Ovary (tissue), 9 donors: Measurements from ENCODE around the gene CALD1. TPM values are rescaled to one million over a fixed set of nuclear protein-coding genes. Genes with fewer than 3 reads are reported as not detected.
"Not testable (repeated sequence)": the region's sequence is repeated elsewhere in the genome, so short reads cannot be mapped to it uniquely, and the experiment has no call there.

Source experiments
- DNase-seq, 5 donors: peaks; one replicate each; pipeline ENCODE4 v3.0.0-alpha.2; 2019 to 2020
- H3K27ac ChIP-seq, 2 donors: fragments of 200-600 bp; one replicate each; pipeline versions ENCODE4 v1.5.1 to v1.8.0; 2019 to 2022
- H3K27me3 ChIP-seq: fragments of 200-600 bp; one replicate; pipeline ENCODE4 v1.8.0; 2022
- H3K36me3 ChIP-seq: fragments of 200-600 bp; sonication (generic); one replicate; pipeline ENCODE4 v1.5.1; 2019
- H3K4me1 ChIP-seq: one replicate; pipeline ENCODE4 v1.8.1; 2013; ENCODE audit warnings: mild to moderate bottlenecking, moderate library complexity; ENCODE audit not compliant: insufficient read depth
- H3K4me3 ChIP-seq: fragments of 200-600 bp; sonication (generic); one replicate; pipeline ENCODE4 v1.5.1; 2017
- H3K9me3 ChIP-seq, 2 donors: fragments of 200-600 bp in 1 of 2; sonication (generic) in 1 of 2; one replicate each; pipeline versions ENCODE4 v1.5.1 to v1.8.1; 2013 to 2019; ENCODE audit warnings: mild to moderate bottlenecking in 1 of 2, moderate library complexity in 1 of 2
- CTCF ChIP-seq, 3 donors: fragments of 450-650 bp in 2 of 3; fragments of 200-600 bp in 1 of 3; IDR thresholded peaks; one replicate each; pipeline versions ENCODE4 v1.5.1 to v1.8.0; 2016 to 2022; ENCODE audit warnings: antibody characterized with exemption in 3 of 3, mild to moderate bottlenecking in 1 of 3
- EP300 ChIP-seq: sonication (generic); formaldehyde crosslinking; IDR thresholded peaks from one replicate; pipeline ENCODE4 v1.6.1; 2017; ENCODE audit warnings: antibody characterized with exemption
- POLR2A ChIP-seq: fragments of 450-650 bp; IDR thresholded peaks from one replicate; pipeline ENCODE4 v1.6.1; 2017; ENCODE audit warnings: antibody characterized with exemption, mild to moderate bottlenecking, moderate library complexity
- WGBS, 3 donors: extraction: QIAGEN DNeasy Blood & Tissue Kit in 1 of 3; methylation state at CpG; one replicate each; pipeline versions ENCODE4 v1.1.5 to v1.1.7; 2013 to 2017; 5-methylcytosine and 5-hydroxymethylcytosine counted together
- intact Hi-C, 4 donors: fragments of 100-400 bp; cut with DNase I; formaldehyde crosslinking; loops; one replicate each; pipeline versions ENCODE4 v1.11.0 to v1.15.1; 2022 to 2023
- polyA plus RNA-seq, 2 donors: library from polyadenylated mRNA; stranded (reverse); fragments of 200-250 nt in 1 of 2; fragments of 350-450 nt in 1 of 2; fragmentation: Illumina TruSeq in 1 of 2; extraction: RNeasy Lipid Tissue Mini Kit (QIAGEN cat#74804) in 1 of 2; gene quantifications; one replicate each; pipeline ENCODE4 v1.2.3, GENCODE V29; 2013 to 2014
- total RNA-seq, 7 donors: library from RNA; depleted of rRNA in 2 of 7; stranded (reverse); fragments of >200 nt in 2 of 7; fragmentation: NEBNext Ultra II Directional in 3 of 7; extraction: Animal tissue kit (Norgen Biotek cat#: 25700) in 3 of 7; gene quantifications; one replicate each; pipeline versions ENCODE4 v1.1.0 to v1.2.4, GENCODE V29; 2016 to 2023
- donor health status: DM: no; HTN: no; CAD: no; lungs with moderate emphysema.
- donor health status: DM: no; HTN: no; CAD: no.
- donor health status: Bipolar disorder and iron deficiency.
- donor health status: DM: yes; HTN: yes; CAD: no.
- donor health status: DM: no; HTN: no; CAD: no.
- donor health status: DM: yes; HTN: yes; CAD: no.

Gene CALD1
- total and polyA plus RNA-seq, 9 donors, result 306 to 697 (median 463) TPM

- Histone ChIP-seq H3K9me3 (no peaks in the 10 kb centered on the region), H3K4me3 (no peak overlapping the region), H3K27ac (no peak overlapping the region), H3K36me3 (no peaks in the 10 kb centered on the region), H3K27me3 (no peaks in the 10 kb centered on the region), H3K4me1 (no peaks in the 10 kb centered on the region)
- TF ChIP-seq POLR2A (no peak), CTCF (IDR thresholded peaks at IDR 0.05) (no peak), EP300 (no peak)
- intact Hi-C loops, result no loop called here
- no peak for DNase-seq
Observed at GRCh38 chr7:134962270-134962780, 182.9 kb downstream of the CALD1 start.

GRCh38 chr7:134963036-134963435, 183.6 kb downstream of the CALD1 start:
- Histone ChIP-seq H3K4me1 (no peaks in the 10 kb centered on the region), H3K9me3 (no peaks in the 10 kb centered on the region), H3K4me3 (no peak overlapping the region), H3K27me3 (no peaks in the 10 kb centered on the region), H3K36me3 (no peaks in the 10 kb centered on the region), H3K27ac (no peak overlapping the region)
- DNase-seq, result no peak
- intact Hi-C loops, result no loop called here
- no peak for TF ChIP-seq EP300
- no peak for TF ChIP-seq POLR2A
- TF ChIP-seq CTCF (IDR thresholded peaks at IDR 0.05), result no peak
- 19 to 36% (median 20%) methylated on average over 4 of the region's 4 CpGs for WGBS, 3 donors

- Histone ChIP-seq H3K27ac (no peak overlapping the region), H3K27me3 (no peaks in the 10 kb centered on the region), H3K4me3 (no peak overlapping the region), H3K9me3 (no peaks in the 10 kb centered on the region), H3K4me1 (no peaks in the 10 kb centered on the region), H3K36me3 (no peaks in the 10 kb centered on the region)
- intact Hi-C loops, result no loop called here
- 81 to 88% (median 85%) methylated on average over 3 of the region's 3 CpGs for WGBS, 3 donors
- TF ChIP-seq CTCF (IDR thresholded peaks at IDR 0.05) (no peak), EP300 (no peak), POLR2A (no peak)
- no peak for DNase-seq
Observed at GRCh38 chr7:134966691-134967090, 187.3 kb downstream of the CALD1 start.

GRCh38 chr7:134968110-134968509, 188.7 kb downstream of the CALD1 start:
- Histone ChIP-seq H3K36me3 (no peaks in the 10 kb centered on the region), H3K4me3 (no peak overlapping the region), H3K9me3 (no peaks in the 10 kb centered on the region), H3K4me1 (no peaks in the 10 kb centered on the region), H3K27me3 (no peaks in the 10 kb centered on the region), H3K27ac (no peak overlapping the region)
- WGBS, 3 donors, result 87 to 90% (median 88%) methylated on average over 4 of the region's 4 CpGs
- DNase-seq, result no peak
- intact Hi-C loops, result no loop called here
- TF ChIP-seq CTCF (IDR thresholded peaks at IDR 0.05), result no peak
- TF ChIP-seq POLR2A, result no peak
- TF ChIP-seq EP300, result no peak

- H3K27ac ChIP-seq, H3K4me1 ChIP-seq, H3K4me3 ChIP-seq, H3K27me3 ChIP-seq, H3K9me3 ChIP-seq, DNase-seq, H3K36me3 ChIP-seq: not testable (repeated sequence)
- intact Hi-C loops, result loop anchor here in 1 of 4 donors (10.0 kb wide), 1 partner anchor 183 kb away; no protein-coding TSS in a partner anchor
- WGBS, 3 donors, result 97 to 100% (median 98%) methylated on average over 3 of the region's 3 CpGs
Observed at GRCh38 chr7:134981645-134982044, 202.2 kb downstream of the CALD1 start.
